Measurements from ENCODE around the gene VRK2. TPM values are rescaled to one million over a fixed set of nuclear protein-coding genes. Genes with fewer than 3 reads are reported as not detected.
"Not testable (repeated sequence)": the region's sequence is repeated elsewhere in the genome, so short reads cannot be mapped to it uniquely, and the experiment has no call there.

The VRK2 gene
- total RNA-seq, 1 donor from 2014 or later = 20.7 TPM

- intact Hi-C loops (cut with micrococcal nuclease) = no loop called here
- Histone ChIP-seq H3K4me1 (no peaks in the 10 kb centered on the region), H3K36me3 (peaks cover 21% of the 10 kb centered on the region), H3K27me3 (ENCODE audit: low read depth) (no peaks in the 10 kb centered on the region), H3K9me3 (replicated peaks) (peaks cover 4% of the 10 kb centered on the region), H3K27ac (replicated peaks) (no peak overlapping the region), H3K4me3 (no peak overlapping the region)
- no peak for TF ChIP-seq CTCF (IDR thresholded peaks at IDR 0.05; ENCODE audit: borderline replicate concordance)
- DNase-seq = no peak
Measured at GRCh38 chr2:58070765-58071164, 24.2 kb downstream of the VRK2 start.

- H3K4me1 ChIP-seq = no peaks in the 10 kb centered on the region
- no peak for TF ChIP-seq CTCF (IDR thresholded peaks at IDR 0.05; ENCODE audit: borderline replicate concordance)
- no peak overlapping the region for H3K4me3 ChIP-seq
- DNase-seq = no peak
- intact Hi-C loops (cut with micrococcal nuclease) = no loop called here
- H3K27ac ChIP-seq (replicated peaks) = no peak overlapping the region
- H3K36me3 ChIP-seq = peaks cover 18% of the 10 kb centered on the region
- no peaks in the 10 kb centered on the region for H3K27me3 ChIP-seq (ENCODE audit: low read depth)
- H3K9me3 ChIP-seq (replicated peaks) = peaks cover 4% of the 10 kb centered on the region
Measured at GRCh38 chr2:58072102-58072501, 25.5 kb downstream of the VRK2 start.

- peaks cover 4% of the 10 kb centered on the region for H3K9me3 ChIP-seq (replicated peaks)
- intact Hi-C loops (cut with micrococcal nuclease) = no loop called here
- H3K27ac ChIP-seq (replicated peaks) = no peak overlapping the region
- no peak overlapping the region for H3K4me3 ChIP-seq
- H3K36me3 ChIP-seq = peaks cover 17% of the 10 kb centered on the region
- no peak for TF ChIP-seq CTCF (IDR thresholded peaks at IDR 0.05; ENCODE audit: borderline replicate concordance)
- H3K4me1 ChIP-seq = no peaks in the 10 kb centered on the region
- no peak for DNase-seq
- no peaks in the 10 kb centered on the region for H3K27me3 ChIP-seq (ENCODE audit: low read depth)
Measured at GRCh38 chr2:58073008-58073407, 26.4 kb downstream of the VRK2 start.

- intact Hi-C loops (cut with micrococcal nuclease) = no loop called here
- TF ChIP-seq CTCF (IDR thresholded peaks at IDR 0.05; ENCODE audit: borderline replicate concordance) = no peak
Measured at GRCh38 chr2:58073751-58074150, 27.1 kb downstream of the VRK2 start.

GRCh38 chr2:58081000-58081399 lies 34.4 kb downstream of the VRK2 start:
- H3K9me3 ChIP-seq (replicated peaks) = no peaks in the 10 kb centered on the region
- no peak for TF ChIP-seq CTCF (IDR thresholded peaks at IDR 0.05; ENCODE audit: borderline replicate concordance)
- no peak overlapping the region for H3K27ac ChIP-seq (replicated peaks)
- H3K4me1 ChIP-seq = peaks cover 13% of the 10 kb centered on the region
- no peak for DNase-seq
- peaks cover 9% of the 10 kb centered on the region for H3K36me3 ChIP-seq
- no peaks in the 10 kb centered on the region for H3K27me3 ChIP-seq (ENCODE audit: low read depth)
- H3K4me3 ChIP-seq = no peak overlapping the region
- intact Hi-C loops (cut with micrococcal nuclease) = no loop called here

More at GRCh38 chr2:58073751-58074150, 27.1 kb downstream of the VRK2 start:
- H3K4me3 ChIP-seq = no peak overlapping the region
- H3K36me3 ChIP-seq = peaks cover 17% of the 10 kb centered on the region
- H3K9me3 ChIP-seq (replicated peaks) = peaks cover 4% of the 10 kb centered on the region
- H3K27ac ChIP-seq (replicated peaks) = no peak overlapping the region
- no peak for DNase-seq
- no peaks in the 10 kb centered on the region for H3K27me3 ChIP-seq (ENCODE audit: low read depth)
- H3K4me1 ChIP-seq = no peaks in the 10 kb centered on the region

- DNase-seq = no peak
- no peak overlapping the region for H3K4me3 ChIP-seq
- TF ChIP-seq CTCF (IDR thresholded peaks at IDR 0.05; ENCODE audit: borderline replicate concordance) = no peak
- H3K9me3 ChIP-seq (replicated peaks) = peaks cover 10% of the 10 kb centered on the region
- H3K36me3 ChIP-seq = peaks cover 58% of the 10 kb centered on the region
- intact Hi-C loops (cut with micrococcal nuclease) = no loop called here
- H3K27me3 ChIP-seq (ENCODE audit: low read depth) = no peaks in the 10 kb centered on the region
- no peak overlapping the region for H3K27ac ChIP-seq (replicated peaks)
- H3K4me1 ChIP-seq = no peaks in the 10 kb centered on the region
Measured at GRCh38 chr2:58089081-58089480, 42.5 kb downstream of the VRK2 start.

GRCh38 chr2:58092772-58093171 lies 46.2 kb downstream of the VRK2 start:
- peaks cover 66% of the 10 kb centered on the region for H3K36me3 ChIP-seq
- peaks cover 33% of the 10 kb centered on the region for H3K9me3 ChIP-seq (replicated peaks)
- DNase-seq; H3K27ac ChIP-seq (replicated peaks); H3K4me1 ChIP-seq; intact Hi-C loops (cut with micrococcal nuclease); H3K27me3 ChIP-seq (ENCODE audit: low read depth); H3K4me3 ChIP-seq: not testable (repeated sequence)

Data from left ventricle myocardium inferior (tissue), 1 donor.